Measurements from ENCODE around the gene PROK1. TPM values are rescaled to one million over a fixed set of nuclear protein-coding genes. Genes with fewer than 3 reads are reported as not detected.
A peak's percentile ranks its signal among the peaks of the same experiment; 100 is the strongest.

PROK1 gene
- total RNA-seq, 6 experiments from 2014 or later = not detected

DNA sequence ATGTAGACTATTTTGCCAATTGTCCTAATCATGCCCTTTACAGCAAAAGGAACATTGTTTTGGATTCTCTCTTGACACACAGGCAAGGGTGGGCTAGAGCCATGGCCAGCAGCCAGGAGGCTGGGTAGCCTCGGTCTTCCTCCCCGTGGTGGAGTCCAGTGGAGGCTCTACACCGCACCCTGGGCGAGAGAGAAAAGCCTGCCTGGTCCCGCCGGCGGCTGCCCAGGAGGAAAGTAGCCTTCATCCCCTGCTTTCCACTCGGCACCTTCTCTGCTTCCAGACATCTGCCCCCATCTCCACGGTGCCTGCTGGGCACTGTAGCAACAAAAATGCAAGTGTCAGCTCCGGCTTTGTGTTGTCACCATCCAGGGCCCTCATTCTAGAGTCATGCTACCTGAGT, 21.6 kb downstream of the PROK1 start:
- Mint-ChIP-seq H3K9me3 (no peaks in the 10 kb centered on the region), H3K27me3 (ENCODE audit: insufficient read depth) (peaks cover 28% of the 10 kb centered on the region), H3K36me3 (ENCODE audit: low read depth) (no peaks in the 10 kb centered on the region), H3K4me3 (no peak overlapping the region), H3K4me1 (ENCODE audit: low read depth) (peaks cover 16% of the 10 kb centered on the region), H3K27ac (no peak overlapping the region)
- TF ChIP-seq, protein P1, sequence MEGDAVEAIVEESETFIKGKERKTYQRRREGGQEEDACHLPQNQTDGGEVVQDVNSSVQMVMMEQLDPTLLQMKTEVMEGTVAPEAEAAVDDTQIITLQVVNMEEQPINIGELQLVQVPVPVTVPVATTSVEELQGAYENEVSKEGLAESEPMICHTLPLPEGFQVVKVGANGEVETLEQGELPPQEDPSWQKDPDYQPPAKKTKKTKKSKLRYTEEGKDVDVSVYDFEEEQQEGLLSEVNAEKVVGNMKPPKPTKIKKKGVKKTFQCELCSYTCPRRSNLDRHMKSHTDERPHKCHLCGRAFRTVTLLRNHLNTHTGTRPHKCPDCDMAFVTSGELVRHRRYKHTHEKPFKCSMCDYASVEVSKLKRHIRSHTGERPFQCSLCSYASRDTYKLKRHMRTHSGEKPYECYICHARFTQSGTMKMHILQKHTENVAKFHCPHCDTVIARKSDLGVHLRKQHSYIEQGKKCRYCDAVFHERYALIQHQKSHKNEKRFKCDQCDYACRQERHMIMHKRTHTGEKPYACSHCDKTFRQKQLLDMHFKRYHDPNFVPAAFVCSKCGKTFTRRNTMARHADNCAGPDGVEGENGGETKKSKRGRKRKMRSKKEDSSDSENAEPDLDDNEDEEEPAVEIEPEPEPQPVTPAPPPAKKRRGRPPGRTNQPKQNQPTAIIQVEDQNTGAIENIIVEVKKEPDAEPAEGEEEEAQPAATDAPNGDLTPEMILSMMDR (IDR thresholded peaks at IDR 0.05) = no peak
- DNase-seq = no peak

DNA sequence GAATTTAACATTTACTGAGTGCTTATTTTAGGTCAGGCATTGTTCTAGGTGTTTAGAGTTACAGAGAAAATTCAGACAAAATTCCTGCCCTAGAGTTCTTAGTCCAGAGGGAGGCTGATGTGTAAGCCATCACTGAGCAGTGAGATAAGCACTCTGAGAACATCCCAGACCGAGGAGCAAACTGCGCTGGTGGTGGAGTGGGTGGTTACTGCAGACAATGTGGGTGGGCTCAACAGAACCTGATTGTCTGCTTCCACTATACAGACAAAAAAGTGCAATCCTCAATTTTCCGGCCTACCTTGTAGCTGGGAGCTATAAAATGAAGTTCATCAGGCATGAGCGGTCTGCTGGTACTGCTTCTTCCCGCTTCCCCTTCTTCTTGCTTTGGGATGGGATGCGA, 23.5 kb downstream of the PROK1 start:
- peaks cover 21% of the 10 kb centered on the region for H3K4me1 Mint-ChIP-seq (ENCODE audit: low read depth)
- DNase-seq = no peak
- no peaks in the 10 kb centered on the region for H3K9me3 Mint-ChIP-seq
- peaks cover 28% of the 10 kb centered on the region for H3K27me3 Mint-ChIP-seq (ENCODE audit: insufficient read depth)
- TF ChIP-seq, protein P1 (IDR thresholded peaks at IDR 0.05) = no peak
- H3K36me3 Mint-ChIP-seq (ENCODE audit: low read depth) = no peaks in the 10 kb centered on the region
- H3K27ac Mint-ChIP-seq = no peak overlapping the region
- H3K4me3 Mint-ChIP-seq = no peak overlapping the region

DNA sequence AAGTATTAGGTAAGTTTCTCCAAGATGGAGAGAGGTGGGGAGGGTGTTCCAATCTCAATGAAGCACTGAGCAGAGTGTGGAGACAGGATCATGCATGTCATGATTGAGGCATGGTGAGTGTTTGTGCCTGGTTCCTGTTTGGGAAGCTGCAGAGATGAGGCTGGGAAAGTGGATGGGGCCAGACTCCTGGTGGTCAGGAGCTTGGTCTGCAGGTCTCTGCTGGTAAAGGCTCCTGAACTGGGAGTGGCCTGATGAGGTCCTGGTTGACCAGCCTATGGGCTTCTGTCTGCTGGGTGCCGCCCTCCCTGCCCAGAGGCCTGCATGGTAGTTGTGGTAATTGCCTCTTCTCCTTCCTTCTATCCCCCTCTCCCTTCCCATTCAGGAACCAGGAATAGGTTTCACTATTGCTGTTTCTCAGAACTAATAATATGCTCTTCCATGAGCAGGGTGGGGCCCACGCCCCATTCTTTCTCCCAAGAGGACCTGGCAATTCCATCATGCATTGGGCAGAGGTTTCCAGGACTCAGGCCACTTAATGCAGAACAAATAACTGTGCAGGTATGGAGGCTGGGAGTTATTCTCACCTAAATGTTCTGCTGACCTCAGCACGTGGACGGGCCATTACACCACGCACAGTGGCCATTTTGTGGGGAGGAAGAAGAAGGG, 24.5 kb downstream of the PROK1 start:
- Mint-ChIP-seq H3K4me1 (ENCODE audit: low read depth) (peaks cover 21% of the 10 kb centered on the region), H3K4me3 (no peak overlapping the region), H3K27ac (no peak overlapping the region), H3K27me3 (ENCODE audit: insufficient read depth) (peaks cover 32% of the 10 kb centered on the region), H3K9me3 (no peaks in the 10 kb centered on the region), H3K36me3 (ENCODE audit: low read depth) (no peaks in the 10 kb centered on the region)
- TF ChIP-seq, protein P1 (IDR thresholded peaks at IDR 0.05) = no peak
- DNase-seq = no peak

DNA sequence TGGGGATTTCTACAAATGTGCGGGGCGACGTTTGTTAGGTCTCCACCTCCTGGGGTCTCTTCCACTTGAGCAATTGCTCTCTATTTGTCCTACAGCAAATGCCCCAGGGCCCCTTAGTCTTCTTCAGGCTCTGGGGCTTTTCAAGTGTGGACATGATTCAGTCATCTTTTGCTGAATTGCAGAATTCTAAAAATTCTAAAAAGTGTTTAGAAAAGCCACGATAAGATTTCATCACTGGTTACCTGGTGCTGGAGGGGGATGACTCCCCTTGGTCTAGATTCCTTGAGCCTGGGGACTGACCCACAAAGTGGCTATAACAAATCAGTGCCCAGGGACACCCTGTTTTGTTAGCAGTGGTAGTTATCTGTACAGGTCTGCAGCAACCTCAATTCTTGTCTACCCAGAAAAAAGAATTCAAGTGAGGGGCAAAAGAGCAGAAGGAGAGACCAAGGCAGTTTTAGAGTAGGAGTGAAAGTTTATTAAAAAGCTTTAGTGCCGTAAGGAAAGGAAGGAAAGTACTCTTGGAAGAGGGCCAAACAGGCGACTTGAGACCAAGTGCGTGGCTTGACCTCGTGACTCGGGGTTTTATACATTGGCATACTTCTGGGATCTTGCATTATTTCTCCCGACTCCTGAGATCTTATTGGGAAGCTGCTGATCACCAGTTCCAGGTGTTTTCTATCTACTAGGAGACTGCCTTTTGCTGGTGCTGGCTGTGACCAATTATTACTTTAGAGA, 25.2 kb downstream of the PROK1 start:
- no peak overlapping the region for H3K27ac Mint-ChIP-seq
- H3K9me3 Mint-ChIP-seq = no peaks in the 10 kb centered on the region
- peaks cover 21% of the 10 kb centered on the region for H3K4me1 Mint-ChIP-seq (ENCODE audit: low read depth)
- TF ChIP-seq, protein P1 (IDR thresholded peaks at IDR 0.05) = no peak
- no peaks in the 10 kb centered on the region for H3K36me3 Mint-ChIP-seq (ENCODE audit: low read depth)
- H3K4me3 Mint-ChIP-seq = no peak overlapping the region
- no peak for DNase-seq
- peaks cover 27% of the 10 kb centered on the region for H3K27me3 Mint-ChIP-seq (ENCODE audit: insufficient read depth)

DNA sequence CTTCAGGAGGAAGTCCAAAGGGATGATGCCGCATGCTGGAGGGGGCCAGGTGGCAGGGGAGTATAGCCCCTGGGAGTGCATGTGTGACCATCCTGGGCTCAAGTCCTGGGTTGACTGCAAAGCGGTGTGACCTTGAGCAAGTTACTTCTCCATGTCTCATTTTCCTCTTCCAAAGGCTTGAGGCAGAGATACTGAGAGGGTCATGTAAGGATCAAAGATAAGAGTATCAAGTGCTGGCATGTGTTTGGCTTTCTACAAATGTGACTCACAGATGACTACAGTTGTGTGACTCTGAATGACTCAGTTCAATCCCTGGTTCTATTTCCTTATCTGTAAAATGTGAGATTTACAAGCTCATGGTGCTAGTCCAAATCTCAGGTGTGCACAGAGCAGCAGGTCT, 26.1 kb downstream of the PROK1 start:
- H3K9me3 Mint-ChIP-seq = no peaks in the 10 kb centered on the region
- peaks cover 25% of the 10 kb centered on the region for H3K27me3 Mint-ChIP-seq (ENCODE audit: insufficient read depth)
- H3K27ac Mint-ChIP-seq = 0 out of 2 replicates have a peak overlapping the region, but pooled peaks have one; percentile 30
- no peak overlapping the region for H3K4me3 Mint-ChIP-seq
- peaks cover 21% of the 10 kb centered on the region for H3K4me1 Mint-ChIP-seq (ENCODE audit: low read depth)
- DNase-seq = peak; percentile 74
- no peaks in the 10 kb centered on the region for H3K36me3 Mint-ChIP-seq (ENCODE audit: low read depth)
- TF ChIP-seq, protein P1 (IDR thresholded peaks at IDR 0.05) = no peak

All from HFFc6 (cell line).